GM19463 (cell line): ENCODE results near the gene GFRA4.

ENCODE experiments used
- ATAC-seq: cut with Tn5 transposase; IDR thresholded peaks from one replicate; pipeline ENCODE4 v1.9.1; 2021; ENCODE audit warnings: mild to moderate bottlenecking, moderate library complexity; ENCODE audit not compliant: unreplicated experiment

The GFRA4 gene

DNA sequence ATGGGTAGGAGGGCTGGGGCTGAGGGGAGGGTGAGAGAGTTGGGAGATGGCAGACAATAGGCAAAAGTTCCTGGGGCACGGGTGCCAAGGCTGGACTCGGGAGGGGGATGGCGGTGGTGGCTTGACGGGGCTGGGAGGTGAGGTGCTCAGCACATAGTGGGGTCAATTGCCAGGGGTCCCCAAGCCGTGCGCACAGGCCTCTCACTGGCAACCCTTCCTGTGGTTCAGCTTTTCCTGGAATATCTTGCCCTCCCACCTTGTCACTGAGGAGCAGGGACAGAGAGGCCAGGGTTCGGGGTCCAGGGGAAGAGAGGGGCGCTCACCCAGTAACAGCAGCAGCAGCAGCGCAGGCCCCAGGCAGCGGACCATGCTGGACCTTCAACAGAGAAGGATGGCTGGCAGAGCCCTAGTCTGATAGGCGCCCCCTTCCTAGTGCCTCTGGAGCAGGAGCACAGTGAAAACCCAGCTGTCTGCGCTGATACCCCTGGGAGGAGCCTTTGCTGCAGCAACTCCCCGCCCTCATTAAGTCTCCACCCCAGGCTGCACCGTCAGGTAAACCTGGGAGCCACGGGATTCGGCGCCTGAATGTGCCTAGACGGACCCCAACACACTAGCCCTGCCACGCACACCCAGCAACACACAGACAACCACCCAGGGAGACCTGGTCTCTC lies at the start of gene GFRA4:
TSS of gene GFRA4 (minus strand) at position 369 of the 671 bp plus-strand sequence. CDS start at position 369, 0 bp downstream.
- ATAC-seq: no peak

DNA sequence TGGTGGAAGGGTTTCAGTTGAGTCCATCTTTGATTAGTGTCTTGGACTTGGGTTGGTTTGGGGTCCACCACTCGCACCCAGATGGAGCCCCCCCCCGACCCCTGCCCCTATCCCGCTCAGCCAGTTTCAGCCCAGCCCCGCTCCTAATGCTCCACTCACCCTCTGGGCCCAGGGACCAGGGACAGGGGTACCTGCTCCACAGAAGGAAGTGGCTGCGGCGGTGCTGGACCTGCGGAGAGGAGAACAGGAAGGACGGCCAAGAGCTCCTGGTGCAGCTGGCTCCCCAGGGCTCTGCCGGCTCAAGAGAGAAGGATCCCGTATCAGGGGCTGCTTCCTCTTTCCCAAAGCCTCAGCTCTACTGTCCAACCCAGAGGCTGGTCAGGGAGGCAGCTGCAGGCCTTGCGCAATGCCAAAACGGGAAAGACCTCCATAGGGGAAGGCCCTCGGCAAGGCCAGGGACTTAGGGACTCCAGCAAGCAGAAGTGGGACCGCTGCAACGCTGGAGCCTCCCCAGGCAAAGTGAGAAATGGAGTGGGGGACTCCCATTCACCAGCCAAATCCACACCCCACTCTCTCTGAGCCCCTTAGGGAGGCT lies 49.2 kb upstream of the GFRA4 start, which contains the start of gene SIGLEC1:
TSS of gene SIGLEC1 (minus strand) at position 322 of the 595 bp plus-strand sequence. CDS start 5,472 bp downstream, outside the sequence.
- ATAC-seq: no peak

- no peak for ATAC-seq
Observed at GRCh38 chr20:3711484-3711941, 48.3 kb upstream of the GFRA4 start.

- ATAC-seq: no peak
Observed at GRCh38 chr20:3710703-3711483, 47.7 kb upstream of the GFRA4 start.

DNA sequence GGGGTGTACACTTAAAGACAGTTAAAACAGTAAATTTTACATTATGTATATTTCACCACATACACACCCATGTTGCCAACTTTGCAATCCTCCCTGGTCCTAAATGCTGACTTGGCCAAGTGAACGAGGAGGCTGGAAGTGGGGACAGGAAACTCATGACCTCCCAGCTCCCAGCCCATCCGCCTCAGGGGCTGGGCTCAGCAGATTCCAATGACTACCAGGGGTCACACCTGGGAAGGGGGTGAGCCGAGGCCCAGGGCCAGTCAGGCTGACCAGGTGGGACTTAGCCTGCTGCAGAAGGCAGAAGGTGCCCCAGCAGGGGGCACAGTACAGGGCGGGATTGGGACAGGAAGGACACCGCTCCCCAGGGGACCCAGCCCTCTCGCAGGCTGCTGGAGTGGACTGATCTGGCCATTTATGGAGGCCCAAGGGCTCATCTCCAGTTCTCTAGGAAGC lies 46.8 kb upstream of the GFRA4 start:
- ATAC-seq: no peak

GRCh38 chr20:3707508-3707899 lies 44.3 kb upstream of the GFRA4 start:
- no peak for ATAC-seq

DNA sequence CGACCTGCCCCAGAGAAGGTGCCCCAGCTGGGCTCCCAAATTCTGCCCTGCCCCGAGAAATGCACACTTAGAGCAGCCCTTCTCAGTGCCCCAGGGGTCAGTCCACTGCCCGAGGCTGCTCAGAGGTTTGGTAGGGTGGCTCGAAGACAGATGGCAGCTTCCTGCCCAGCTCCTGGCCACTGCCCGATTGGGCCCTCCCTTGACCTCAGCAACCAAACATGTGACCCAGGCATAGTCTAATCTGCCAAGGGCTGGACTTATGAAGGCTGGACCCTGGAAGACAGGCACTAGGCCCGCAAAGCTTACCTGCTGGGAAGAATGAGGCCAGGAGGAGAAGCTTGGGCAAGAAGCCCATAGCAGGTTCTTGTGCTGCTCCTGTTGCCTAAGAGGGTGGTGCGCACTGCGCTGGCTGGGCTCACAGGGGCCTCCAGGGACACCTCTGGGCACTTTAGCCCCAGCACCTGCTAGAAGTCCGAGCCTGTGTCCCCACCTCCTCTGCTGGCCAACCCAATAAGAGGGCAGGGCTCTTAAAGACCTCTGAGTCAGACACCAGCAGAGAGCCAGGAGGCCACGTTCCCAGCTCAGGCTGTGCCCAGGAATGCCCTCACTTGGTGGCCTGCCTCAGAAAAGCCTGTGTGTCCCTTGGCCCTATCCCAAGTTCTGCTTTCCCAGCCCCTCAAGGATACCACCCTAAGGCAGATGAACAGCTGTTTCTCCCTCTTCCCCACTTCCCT lies 43.7 kb upstream of the GFRA4 start:
- ATAC-seq: no peak

DNA sequence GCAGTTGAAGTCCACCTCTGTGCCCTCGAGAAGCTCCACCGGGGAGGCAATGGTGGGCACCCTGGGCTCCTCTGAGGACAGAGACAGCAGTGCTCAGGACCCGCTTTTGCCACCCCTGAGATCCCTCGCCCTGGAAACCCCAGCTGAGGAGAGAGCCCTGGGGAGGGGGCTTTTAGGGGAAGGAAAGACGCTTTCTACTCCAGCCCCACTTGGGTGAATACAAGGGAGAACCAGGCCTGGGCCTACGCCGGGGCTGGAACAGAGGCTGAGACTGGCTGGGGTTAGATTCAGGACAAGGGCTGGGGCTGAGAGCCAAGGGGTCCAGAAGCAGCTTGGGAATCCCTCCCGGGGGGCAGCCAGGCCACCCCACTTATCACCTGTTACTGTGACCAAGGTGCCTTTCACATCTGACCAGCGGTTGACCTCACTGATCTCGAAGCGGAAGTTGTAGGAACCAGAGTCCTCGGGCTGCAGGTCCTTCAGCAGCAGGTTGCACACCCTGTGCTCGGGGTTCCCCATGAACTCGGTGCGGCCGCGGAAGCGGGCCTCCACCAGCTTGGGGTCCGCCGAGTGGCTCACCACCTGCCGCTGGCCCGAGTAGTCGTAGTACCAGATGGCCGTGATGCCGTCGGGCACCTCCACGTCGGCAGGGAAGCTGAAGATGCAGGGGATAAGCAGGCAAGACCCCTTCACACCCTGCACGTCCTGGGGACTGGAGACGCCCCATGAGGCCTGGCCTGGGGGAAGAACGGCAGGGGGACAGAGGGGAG lies 43.0 kb upstream of the GFRA4 start:
- no peak for ATAC-seq

DNA sequence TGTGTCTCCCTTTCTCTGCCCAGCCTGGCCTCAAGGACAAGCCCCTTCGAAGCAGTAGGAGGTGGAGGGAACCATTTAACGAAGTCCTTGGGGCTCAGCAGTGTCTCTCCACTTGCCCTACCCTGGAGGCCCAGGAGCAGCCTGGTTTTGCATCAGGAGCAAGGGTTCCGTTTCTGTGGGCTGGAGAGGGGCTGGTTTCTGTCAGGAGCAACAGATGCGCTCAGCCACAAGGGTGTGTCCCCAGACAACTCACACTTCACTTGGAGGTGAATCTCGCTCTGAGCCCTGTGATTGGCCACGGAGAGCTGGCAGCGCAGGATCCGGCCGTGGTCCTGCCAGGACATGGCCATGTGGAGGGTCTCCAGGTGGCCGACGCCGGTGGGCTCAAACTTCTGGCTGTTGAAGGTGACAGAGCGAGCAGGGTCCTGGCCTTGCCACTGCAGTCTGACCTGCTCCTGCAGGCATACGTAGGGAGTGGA lies 42.3 kb upstream of the GFRA4 start:
- no peak for ATAC-seq

DNA sequence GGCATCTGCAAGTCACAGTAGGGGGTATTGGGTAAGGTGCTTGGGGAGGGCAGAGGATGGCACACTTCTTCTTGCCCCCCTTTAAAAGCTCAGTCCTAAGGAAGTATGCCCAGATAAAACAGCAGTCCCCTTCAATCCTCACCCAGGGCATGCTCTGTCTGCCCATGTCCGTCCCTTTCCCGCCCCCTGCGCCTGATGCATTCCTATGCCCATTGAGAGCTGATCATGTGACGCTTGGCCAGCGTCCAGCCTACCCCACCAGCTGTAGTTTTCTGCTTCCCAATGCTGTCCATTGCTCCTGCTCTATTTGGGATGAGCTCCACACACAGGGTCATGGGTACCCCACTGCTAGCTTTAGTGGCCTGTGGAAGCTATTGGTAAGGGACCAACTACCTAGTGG lies 40.9 kb upstream of the GFRA4 start:
- ATAC-seq: no peak

DNA sequence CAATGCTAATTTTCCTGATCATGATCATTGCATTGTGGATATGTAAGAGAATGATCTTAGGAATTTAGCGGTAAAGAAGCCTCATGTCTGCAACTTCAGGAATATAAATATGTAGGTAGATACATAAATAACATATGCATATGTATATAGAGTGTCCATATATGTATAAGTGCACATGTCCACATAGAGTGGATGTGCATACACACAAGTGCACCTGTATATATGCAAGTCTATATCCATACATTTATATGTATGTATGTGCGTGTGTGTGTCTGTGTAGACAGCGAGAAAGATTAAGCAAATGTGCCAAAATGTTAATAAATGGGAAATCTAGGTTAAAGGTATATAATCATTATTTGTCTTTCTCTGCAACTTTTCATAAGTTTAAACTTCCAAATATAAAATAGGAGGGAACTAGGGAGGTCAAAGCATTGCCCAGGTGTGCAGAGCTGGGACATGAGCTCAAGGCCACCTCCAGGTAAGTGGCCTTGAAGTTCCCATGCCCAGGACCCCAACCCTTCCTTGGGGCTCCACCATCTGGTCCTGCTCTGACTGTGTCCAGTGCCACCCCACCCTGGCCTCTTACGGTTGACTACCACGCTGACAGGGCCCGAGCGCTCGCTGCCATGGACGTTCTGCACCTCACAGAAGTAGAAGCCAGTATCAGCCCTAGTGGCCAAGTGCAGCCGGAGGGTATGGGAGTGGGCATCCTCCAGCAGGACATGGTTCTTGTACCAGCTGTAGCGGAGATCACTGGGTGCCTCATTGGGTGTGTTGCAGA lies 39.6 kb upstream of the GFRA4 start:
- ATAC-seq: no peak

DNA sequence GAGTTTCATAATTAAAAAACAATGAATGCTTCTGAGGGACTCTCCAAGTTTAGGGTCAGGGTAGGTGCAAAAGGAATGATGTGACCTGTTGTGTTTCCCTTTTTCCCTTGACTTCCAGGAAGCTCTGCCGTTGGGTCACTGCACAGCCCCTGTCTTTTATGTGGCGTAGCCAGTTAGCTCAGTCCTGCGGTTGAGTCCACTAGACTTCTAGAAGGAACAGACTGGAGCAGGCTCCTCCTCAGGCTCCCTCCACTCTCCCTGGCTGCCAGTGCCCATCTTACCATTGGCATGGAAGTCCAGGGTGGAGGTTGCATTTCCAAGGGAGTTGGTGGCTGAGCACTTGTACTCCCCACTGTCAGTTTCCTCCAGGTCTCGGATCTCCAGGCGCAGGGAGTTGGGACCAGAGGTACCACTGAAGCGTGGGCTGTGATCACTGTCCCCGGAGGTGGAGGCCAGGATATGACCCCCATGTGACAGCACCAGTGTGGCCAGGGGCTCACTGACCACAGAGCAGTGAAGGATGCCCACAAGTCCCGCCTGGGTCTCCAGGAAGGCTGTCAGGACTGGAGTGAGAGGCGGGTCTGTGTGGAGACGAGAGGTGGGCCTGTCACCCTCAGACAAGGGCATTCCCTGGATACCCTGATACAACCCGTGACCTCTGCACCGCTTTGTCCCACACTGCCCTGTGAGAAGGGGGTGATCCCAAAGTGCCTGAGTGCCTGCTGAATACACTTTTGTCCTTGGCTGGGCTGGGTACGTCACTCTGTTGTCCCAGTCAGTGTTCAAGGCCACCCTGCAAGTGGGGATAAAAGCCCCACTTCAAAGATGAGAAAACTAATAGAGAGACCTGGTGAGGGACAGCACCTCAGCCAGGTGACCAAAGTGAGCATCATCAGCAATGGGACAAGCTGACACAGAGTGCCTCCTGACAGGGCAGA lies 38.1 kb upstream of the GFRA4 start:
- ATAC-seq: no peak

DNA sequence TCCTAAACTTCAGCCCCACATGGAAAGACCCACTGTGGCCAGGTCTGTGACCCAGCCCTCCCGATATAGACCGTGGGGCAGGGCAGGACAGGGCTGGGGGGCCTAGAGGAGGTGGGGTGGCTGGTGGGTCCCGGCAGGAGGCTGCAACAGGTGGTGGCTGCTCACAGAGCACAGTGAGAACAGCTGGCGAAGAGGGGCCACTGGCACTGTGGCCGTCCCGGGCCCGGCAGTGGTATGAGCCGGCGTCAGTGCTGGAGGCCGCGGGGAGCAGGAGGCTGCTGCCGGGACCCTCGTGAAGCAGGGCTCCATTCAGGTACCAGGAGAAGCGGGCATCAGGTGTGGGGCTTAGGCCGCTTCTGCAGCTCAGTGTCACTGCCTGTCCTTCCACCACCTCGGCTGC lies 35.8 kb upstream of the GFRA4 start:
- ATAC-seq: no peak

DNA sequence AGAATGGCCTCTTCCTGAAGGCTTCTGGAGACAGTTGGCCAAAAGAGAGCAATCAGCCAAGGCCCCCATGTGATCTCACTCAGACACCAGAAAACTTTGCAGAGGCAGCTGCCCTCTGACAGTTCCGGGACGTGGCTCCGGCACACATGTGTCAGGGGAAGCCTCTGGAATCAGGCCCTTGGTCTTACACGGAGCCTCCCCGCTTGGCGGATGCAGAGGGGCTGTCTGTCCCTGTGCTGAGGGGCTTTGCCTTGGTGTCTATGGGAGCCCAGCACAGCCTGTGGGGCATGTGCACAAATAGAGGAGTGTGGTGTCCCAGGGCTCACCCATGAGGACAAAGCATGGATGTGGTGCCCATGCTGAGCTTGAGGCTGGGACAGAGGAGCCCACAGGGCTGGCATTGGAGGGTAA lies 35.4 kb upstream of the GFRA4 start:
- ATAC-seq: no peak

- no peak for ATAC-seq
Observed at GRCh38 chr20:3697588-3698305, 34.5 kb upstream of the GFRA4 start.

- ATAC-seq: no peak
Observed at GRCh38 chr20:3696745-3697587, 33.8 kb upstream of the GFRA4 start.

- ATAC-seq: no peak
Observed at GRCh38 chr20:3696200-3696599, 33.0 kb upstream of the GFRA4 start.
